ENCODE results near the gene CXCR3.
A peak's percentile ranks its signal among the peaks of the same experiment; 100 is the strongest.
"Not testable (repeated sequence)": the region's sequence is repeated elsewhere in the genome, so short reads cannot be mapped to it uniquely, and the experiment has no call there.

Gene CXCR3

GRCh38 chrX:71664202-71664601, 45.9 kb upstream of the CXCR3 start:
- not testable (repeated sequence) for H3K4me3 ChIP-seq (ENCODE audit: low read depth, low read length)
- peak; percentile 63 for DNase-seq (ENCODE audit: low read depth)
- TF ChIP-seq, protein P1, sequence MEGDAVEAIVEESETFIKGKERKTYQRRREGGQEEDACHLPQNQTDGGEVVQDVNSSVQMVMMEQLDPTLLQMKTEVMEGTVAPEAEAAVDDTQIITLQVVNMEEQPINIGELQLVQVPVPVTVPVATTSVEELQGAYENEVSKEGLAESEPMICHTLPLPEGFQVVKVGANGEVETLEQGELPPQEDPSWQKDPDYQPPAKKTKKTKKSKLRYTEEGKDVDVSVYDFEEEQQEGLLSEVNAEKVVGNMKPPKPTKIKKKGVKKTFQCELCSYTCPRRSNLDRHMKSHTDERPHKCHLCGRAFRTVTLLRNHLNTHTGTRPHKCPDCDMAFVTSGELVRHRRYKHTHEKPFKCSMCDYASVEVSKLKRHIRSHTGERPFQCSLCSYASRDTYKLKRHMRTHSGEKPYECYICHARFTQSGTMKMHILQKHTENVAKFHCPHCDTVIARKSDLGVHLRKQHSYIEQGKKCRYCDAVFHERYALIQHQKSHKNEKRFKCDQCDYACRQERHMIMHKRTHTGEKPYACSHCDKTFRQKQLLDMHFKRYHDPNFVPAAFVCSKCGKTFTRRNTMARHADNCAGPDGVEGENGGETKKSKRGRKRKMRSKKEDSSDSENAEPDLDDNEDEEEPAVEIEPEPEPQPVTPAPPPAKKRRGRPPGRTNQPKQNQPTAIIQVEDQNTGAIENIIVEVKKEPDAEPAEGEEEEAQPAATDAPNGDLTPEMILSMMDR (IDR thresholded peaks at IDR 0.05; ENCODE audit: low read depth, low read length): peak; percentile 49

DNA sequence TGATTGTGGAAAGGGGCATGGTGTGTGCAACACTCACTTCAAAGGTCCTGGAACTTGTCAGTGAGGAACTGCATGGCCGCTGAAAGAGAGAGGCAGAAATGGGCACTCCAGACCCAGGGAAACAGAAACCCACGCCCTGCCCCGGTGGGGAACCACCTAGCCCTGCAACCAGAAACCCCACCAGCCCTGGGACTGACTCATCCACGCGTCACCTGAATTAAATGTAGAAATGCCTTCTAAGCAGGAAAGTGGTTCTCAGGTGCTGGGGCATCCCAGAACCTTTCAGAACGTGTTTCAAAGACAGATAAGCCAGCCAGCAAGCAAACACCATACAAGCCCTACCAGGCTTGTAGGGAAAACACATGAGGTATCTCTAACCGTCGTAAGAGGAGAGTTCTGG, 44.9 kb upstream of the CXCR3 start:
- not testable (repeated sequence) for H3K4me3 ChIP-seq (ENCODE audit: low read depth, low read length); DNase-seq (ENCODE audit: low read depth)

DNA sequence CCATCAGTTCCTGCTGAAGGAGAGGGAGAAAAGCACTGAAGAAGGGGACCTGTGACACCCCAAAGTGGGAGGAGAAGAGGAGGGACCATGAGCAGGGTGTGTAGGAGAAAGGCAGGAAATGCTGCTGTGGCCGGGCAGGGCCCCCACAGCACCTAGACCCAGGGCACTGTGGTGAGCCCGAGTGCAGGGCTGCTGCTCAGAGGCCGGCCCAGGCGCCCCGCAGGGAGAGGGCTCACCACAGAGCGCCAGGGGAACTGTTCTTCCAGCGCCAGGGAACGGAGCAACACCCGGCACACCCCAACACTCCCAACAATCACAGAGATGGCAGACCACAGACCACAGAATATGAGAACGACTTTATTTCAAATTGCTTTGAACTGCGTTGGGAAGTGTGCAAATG, 44.3 kb upstream of the CXCR3 start:
- H3K4me3 ChIP-seq (ENCODE audit: low read depth, low read length): not testable (repeated sequence)
- peak; percentile 89 for DNase-seq (ENCODE audit: low read depth)

DNA sequence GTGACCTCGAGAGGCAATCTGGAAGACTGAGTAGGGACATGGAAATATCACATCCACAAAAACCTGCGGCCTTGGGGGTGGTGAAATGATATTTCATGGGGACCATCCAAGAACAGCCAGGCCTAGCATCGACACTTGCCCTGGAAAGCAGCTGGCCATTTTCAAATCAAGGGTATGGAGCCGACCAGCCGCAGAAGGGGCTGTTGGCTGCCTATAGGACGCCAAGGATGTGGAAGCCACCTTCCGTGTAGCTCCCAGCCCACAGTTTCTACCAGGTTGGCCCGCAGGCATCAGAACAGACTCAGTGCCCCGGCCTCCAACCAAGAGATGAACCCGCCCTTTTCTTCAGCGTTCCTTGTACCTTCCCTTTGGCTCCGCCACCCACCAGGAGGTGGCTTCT, 43.6 kb upstream of the CXCR3 start:
- H3K4me3 ChIP-seq (ENCODE audit: low read depth, low read length): no peak overlapping the region
- TF ChIP-seq POLR2A (IDR thresholded peaks at IDR 0.05; ENCODE audit: extremely low read depth, insufficient read length): no peak
- TF ChIP-seq, protein P2, sequence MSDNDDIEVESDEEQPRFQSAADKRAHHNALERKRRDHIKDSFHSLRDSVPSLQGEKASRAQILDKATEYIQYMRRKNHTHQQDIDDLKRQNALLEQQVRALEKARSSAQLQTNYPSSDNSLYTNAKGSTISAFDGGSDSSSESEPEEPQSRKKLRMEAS (IDR thresholded peaks at IDR 0.05; ENCODE audit: low read depth, low read length): no peak
- TF ChIP-seq, protein P1 (IDR thresholded peaks at IDR 0.05; ENCODE audit: low read depth, low read length): no peak
- no peak for TF ChIP-seq MYC (IDR thresholded peaks at IDR 0.05; ENCODE audit: low read depth, low read length)
- DNase-seq (ENCODE audit: low read depth): no peak

GRCh38 chrX:71660562-71661416, 42.5 kb upstream of the CXCR3 start:
- no peak overlapping the region for H3K4me3 ChIP-seq (ENCODE audit: low read depth, low read length)
- no peak for DNase-seq (ENCODE audit: low read depth)
- TF ChIP-seq, protein P2 (IDR thresholded peaks at IDR 0.05; ENCODE audit: low read depth, low read length): no peak
- TF ChIP-seq POLR2A (IDR thresholded peaks at IDR 0.05; ENCODE audit: extremely low read depth, insufficient read length) (no peak), MYC (IDR thresholded peaks at IDR 0.05; ENCODE audit: low read depth, low read length) (no peak)
- TF ChIP-seq, protein P1 (IDR thresholded peaks at IDR 0.05; ENCODE audit: low read depth, low read length): no peak

GRCh38 chrX:71659959-71660358, 41.6 kb upstream of the CXCR3 start:
- no peak for DNase-seq (ENCODE audit: low read depth)
- H3K4me3 ChIP-seq (ENCODE audit: low read depth, low read length): no peak overlapping the region
- TF ChIP-seq MYC (IDR thresholded peaks at IDR 0.05; ENCODE audit: low read depth, low read length) (no peak), POLR2A (IDR thresholded peaks at IDR 0.05; ENCODE audit: extremely low read depth, insufficient read length) (no peak)
- TF ChIP-seq, protein P1 (IDR thresholded peaks at IDR 0.05; ENCODE audit: low read depth, low read length): no peak
- TF ChIP-seq, protein P2 (IDR thresholded peaks at IDR 0.05; ENCODE audit: low read depth, low read length): no peak

- no peak overlapping the region for H3K4me3 ChIP-seq (ENCODE audit: low read depth, low read length)
- TF ChIP-seq, protein P1 (IDR thresholded peaks at IDR 0.05; ENCODE audit: low read depth, low read length): no peak
- TF ChIP-seq, protein P2 (IDR thresholded peaks at IDR 0.05; ENCODE audit: low read depth, low read length): no peak
- TF ChIP-seq POLR2A (IDR thresholded peaks at IDR 0.05; ENCODE audit: extremely low read depth, insufficient read length) (no peak), MYC (IDR thresholded peaks at IDR 0.05; ENCODE audit: low read depth, low read length) (no peak)
- DNase-seq (ENCODE audit: low read depth): no peak
These were observed 41.0 kb upstream of the CXCR3 start for GRCh38 chrX:71659342-71659741.

Measured in NB4 (cell line).